Fibroblast of lung (primary cell): ENCODE measurements around the gene SYT9. TPM values are rescaled to one million over a fixed set of nuclear protein-coding genes. Genes with fewer than 3 reads are reported as not detected.

Source experiments
- DNase-seq, 2 donors: peaks; one replicate each; pipeline versions ENCODE4 v3.0.0 to v3.0.0-alpha.2; 2010; ENCODE audit warnings: low read depth in 2 of 2
- H2AFZ ChIP-seq: 2 replicates; pipeline ENCODE4 v1.5.1; 2012; ENCODE audit warnings: low read length, control low read depth, inconsistent platforms
- H3K27ac ChIP-seq: 2 replicates; pipeline ENCODE4 v1.5.1; 2011; ENCODE audit warnings: low read length, control low read depth; ENCODE audit not compliant: insufficient read depth
- H3K27me3 ChIP-seq: 2 replicates; pipeline ENCODE4 v1.5.1; 2011; ENCODE audit warnings: mild to moderate bottlenecking, low read length; ENCODE audit not compliant: control insufficient read depth, insufficient read depth
- H3K36me3 ChIP-seq: 2 replicates; pipeline ENCODE4 v1.5.1; 2011; ENCODE audit warnings: low read length; ENCODE audit not compliant: control insufficient read depth, insufficient read depth
- H3K4me1 ChIP-seq: 2 replicates; pipeline ENCODE4 v1.5.1; 2011; ENCODE audit warnings: low read length; ENCODE audit not compliant: control insufficient read depth, insufficient read depth; ENCODE audit errors: extremely low read depth
- H3K4me2 ChIP-seq: 2 replicates; pipeline ENCODE4 v1.5.1; 2011; ENCODE audit warnings: low read length, control low read depth; ENCODE audit not compliant: insufficient read depth; ENCODE audit errors: extremely low read depth
- H3K4me3 ChIP-seq, 4 experiments: fragments of 200-600 bp in 1 of 4; sonication (generic) in 1 of 4; replicated peaks in 1 of 4; 2 replicates each; pipeline ENCODE4 v1.5.1; 2011 to 2016; ENCODE audit warnings: low read length in 4 of 4, low read depth in 3 of 4, mild to moderate bottlenecking in 3 of 4, control low read depth in 2 of 4, inconsistent platforms in 1 of 4, mixed read lengths in 1 of 4; ENCODE audit not compliant: insufficient read depth in 1 of 4; ENCODE audit errors: control extremely low read depth in 1 of 4
- H3K79me2 ChIP-seq: 2 replicates; pipeline ENCODE4 v1.5.1; 2012; ENCODE audit warnings: mild to moderate bottlenecking, low read length, inconsistent platforms; ENCODE audit not compliant: control insufficient read depth, insufficient read depth
- H3K9ac ChIP-seq: 2 replicates; pipeline ENCODE4 v1.5.1; 2011; ENCODE audit warnings: mild to moderate bottlenecking, low read length, control low read depth; ENCODE audit not compliant: insufficient read depth
- H3K9me3 ChIP-seq: 2 replicates; pipeline ENCODE4 v1.5.1; 2012; ENCODE audit warnings: low read depth, low read length; ENCODE audit not compliant: control insufficient read depth, insufficient read depth
- H4K20me1 ChIP-seq: 2 replicates; pipeline ENCODE4 v1.5.1; 2011; ENCODE audit warnings: low read length; ENCODE audit not compliant: control insufficient read depth, insufficient read depth; ENCODE audit errors: extremely low read depth
- EZH2 ChIP-seq: IDR thresholded peaks from 2 replicates; pipeline ENCODE4 v1.5.1; 2012; ENCODE audit warnings: low read length, control low read depth, mild to moderate bottlenecking; ENCODE audit errors: missing control alignments
- polyA minus RNA-seq: library from RNA; depleted of rRNA, polyadenylated mRNA; stranded (reverse); fragments of >200 nt; gene quantifications from 2 replicates; pipeline ENCODE4 v1.2.3, GENCODE V29; 2011; ENCODE audit warnings: low replicate concordance
- polyA plus RNA-seq, 2 donors: library from polyadenylated mRNA; depleted of rRNA in 1 of 2; stranded (reverse) in 1 of 2; unstranded in 1 of 2; fragments of >200 nt; gene quantifications; 2 replicates each; pipeline ENCODE4 v1.2.1, GENCODE V29; 2011 to 2012; ENCODE audit warnings: missing spikeins in 1 of 2
- total RNA-seq: library from RNA; depleted of rRNA; stranded (reverse); fragments of >200 nt; gene quantifications from 2 replicates; pipeline ENCODE4 v1.2.1, GENCODE V29; 2014
- TF ChIP-seq, protein P1 (sequence below), 2 donors: IDR thresholded peaks in 1 of 2; conservative IDR thresholded peaks in 1 of 2; 1 replicate in 1 of 2; 2 replicates in 1 of 2; pipeline ENCODE4 v1.5.1; 2011 to 2012; ENCODE audit warnings: low read length in 2 of 2, control low read depth in 1 of 2, inconsistent platforms in 1 of 2, low read depth in 1 of 2, mild to moderate bottlenecking in 1 of 2

The SYT9 gene, protein sequence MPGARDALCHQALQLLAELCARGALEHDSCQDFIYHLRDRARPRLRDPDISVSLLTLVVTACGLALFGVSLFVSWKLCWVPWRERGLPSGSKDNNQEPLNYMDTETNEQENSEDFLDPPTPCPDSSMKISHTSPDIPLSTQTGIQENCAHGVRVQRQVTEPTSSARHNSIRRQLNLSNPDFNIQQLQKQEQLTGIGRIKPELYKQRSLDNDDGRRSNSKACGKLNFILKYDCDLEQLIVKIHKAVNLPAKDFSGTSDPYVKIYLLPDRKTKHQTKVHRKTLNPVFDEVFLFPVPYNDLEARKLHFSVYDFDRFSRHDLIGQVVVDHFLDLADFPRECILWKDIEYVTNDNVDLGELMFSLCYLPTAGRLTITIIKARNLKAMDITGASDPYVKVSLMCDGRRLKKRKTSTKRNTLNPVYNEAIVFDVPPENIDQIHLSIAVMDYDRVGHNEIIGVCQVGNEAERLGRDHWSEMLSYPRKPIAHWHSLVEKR
- total RNA-seq (not detected in 2 replicates), polyA plus RNA-seq (not detected in 2 replicates), polyA minus RNA-seq (not detected in 2 replicates)
- polyA plus RNA-seq (2012), result not detected in 2 replicates

DNA sequence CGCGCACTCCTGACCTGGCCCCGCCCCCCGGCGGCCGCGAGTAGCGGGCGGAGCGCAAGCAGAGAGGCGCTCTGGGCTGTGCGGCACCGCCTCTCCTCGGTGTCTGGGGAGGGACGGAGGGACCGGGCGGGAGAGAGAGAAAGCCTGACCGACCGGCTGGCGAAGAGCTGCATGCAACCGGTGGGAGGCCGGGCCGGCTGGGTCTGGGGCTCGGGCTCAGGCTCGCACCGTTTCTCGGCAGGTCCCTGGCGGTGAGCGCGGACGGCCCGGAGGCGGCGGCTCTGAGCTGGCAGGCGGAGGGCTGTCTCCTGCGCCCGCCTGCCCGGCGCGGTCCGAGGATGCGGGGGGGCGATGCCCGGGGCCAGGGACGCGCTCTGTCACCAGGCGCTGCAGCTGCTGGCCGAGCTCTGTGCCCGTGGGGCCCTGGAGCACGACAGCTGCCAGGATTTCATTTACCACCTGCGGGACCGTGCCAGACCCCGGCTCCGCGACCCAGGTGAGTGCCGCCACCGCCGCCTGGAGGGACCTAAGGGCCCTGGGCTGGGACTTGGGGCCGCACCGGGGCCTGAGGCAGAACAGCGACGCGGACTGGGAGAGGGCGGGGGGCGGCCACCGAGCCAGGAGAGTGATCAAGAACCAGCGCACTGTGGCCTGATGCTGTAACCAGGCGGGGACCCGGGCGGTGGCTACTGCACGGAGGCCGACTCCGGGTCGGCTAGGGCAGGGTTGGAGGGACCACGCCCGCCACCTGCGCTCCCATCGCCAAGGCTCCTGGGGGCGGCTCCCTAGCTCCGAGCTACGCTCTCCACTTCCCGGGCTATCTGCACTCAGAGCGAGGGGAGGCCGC lies at the start of gene SYT9:
TSS of gene SYT9 (plus strand) at position 69 of the 847 bp plus-strand sequence. CDS start at position 352, 283 bp downstream.
- H3K4me1 ChIP-seq, result no peaks in the 10 kb centered on the region
- peak within 1 kb of the TSS; percentile 59 for H2AFZ ChIP-seq
- no peaks in the 10 kb centered on the region for H4K20me1 ChIP-seq
- peak within 1 kb of the TSS in 3 of 4 experiments; percentile 26 to 57 (median 38) for H3K4me3 ChIP-seq
- H3K79me2 ChIP-seq, result no peaks in the 10 kb centered on the region
- H3K36me3 ChIP-seq, result no peaks in the 10 kb centered on the region
- peaks cover 20% of the 10 kb centered on the region for H3K27me3 ChIP-seq
- no peaks in the 10 kb centered on the region for H3K9me3 ChIP-seq
- no peak within 1 kb of the TSS for H3K9ac ChIP-seq
- peak; percentile 1 to 19 for DNase-seq
- H3K4me2 ChIP-seq, result peak within 1 kb of the TSS; percentile 54
- no peak within 1 kb of the TSS for H3K27ac ChIP-seq
- TF ChIP-seq EZH2, result no peak
- TF ChIP-seq, protein P1, sequence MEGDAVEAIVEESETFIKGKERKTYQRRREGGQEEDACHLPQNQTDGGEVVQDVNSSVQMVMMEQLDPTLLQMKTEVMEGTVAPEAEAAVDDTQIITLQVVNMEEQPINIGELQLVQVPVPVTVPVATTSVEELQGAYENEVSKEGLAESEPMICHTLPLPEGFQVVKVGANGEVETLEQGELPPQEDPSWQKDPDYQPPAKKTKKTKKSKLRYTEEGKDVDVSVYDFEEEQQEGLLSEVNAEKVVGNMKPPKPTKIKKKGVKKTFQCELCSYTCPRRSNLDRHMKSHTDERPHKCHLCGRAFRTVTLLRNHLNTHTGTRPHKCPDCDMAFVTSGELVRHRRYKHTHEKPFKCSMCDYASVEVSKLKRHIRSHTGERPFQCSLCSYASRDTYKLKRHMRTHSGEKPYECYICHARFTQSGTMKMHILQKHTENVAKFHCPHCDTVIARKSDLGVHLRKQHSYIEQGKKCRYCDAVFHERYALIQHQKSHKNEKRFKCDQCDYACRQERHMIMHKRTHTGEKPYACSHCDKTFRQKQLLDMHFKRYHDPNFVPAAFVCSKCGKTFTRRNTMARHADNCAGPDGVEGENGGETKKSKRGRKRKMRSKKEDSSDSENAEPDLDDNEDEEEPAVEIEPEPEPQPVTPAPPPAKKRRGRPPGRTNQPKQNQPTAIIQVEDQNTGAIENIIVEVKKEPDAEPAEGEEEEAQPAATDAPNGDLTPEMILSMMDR (conservative IDR thresholded peaks at IDR 0.05 in 1 of 2, IDR thresholded peaks at IDR 0.05 in 1 of 2; ENCODE audit: low read depth in 1 of 2, low read length in 2 of 2), result no peak

DNA sequence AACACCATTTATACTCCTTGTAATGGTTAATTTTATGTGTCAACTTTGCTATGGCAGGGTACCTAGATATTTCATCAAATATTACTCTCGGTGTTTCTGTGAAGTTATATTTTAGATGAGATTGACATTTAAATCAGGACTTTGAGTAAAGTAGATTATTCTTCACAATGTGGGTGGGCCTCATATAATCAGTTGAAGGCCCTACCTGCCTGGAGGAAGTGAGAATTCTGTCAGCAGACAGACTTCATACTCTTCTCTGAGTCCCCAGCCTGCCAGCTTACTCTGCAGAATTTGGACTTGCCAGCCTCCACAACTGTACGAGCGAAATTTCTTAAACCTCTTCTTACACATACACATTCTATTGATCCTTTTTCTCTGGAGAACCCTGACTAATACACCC lies 49.3 kb upstream of the SYT9 start:
- no peak overlapping the region for H3K4me3 ChIP-seq
- no peaks in the 10 kb centered on the region for H4K20me1 ChIP-seq
- no peak overlapping the region for H3K9ac ChIP-seq
- H2AFZ ChIP-seq, result no peak overlapping the region
- no peak overlapping the region for H3K4me2 ChIP-seq
- TF ChIP-seq EZH2, result no peak
- TF ChIP-seq, protein P1 (conservative IDR thresholded peaks at IDR 0.05 in 1 of 2, IDR thresholded peaks at IDR 0.05 in 1 of 2; ENCODE audit: low read depth in 1 of 2, low read length in 2 of 2), result no peak
- H3K4me1 ChIP-seq, result no peaks in the 10 kb centered on the region
- H3K36me3 ChIP-seq, result no peaks in the 10 kb centered on the region
- no peak overlapping the region for H3K27ac ChIP-seq
- H3K9me3 ChIP-seq, result no peaks in the 10 kb centered on the region
- no peak for DNase-seq
- H3K27me3 ChIP-seq, result no peaks in the 10 kb centered on the region
- H3K79me2 ChIP-seq, result no peaks in the 10 kb centered on the region

DNA sequence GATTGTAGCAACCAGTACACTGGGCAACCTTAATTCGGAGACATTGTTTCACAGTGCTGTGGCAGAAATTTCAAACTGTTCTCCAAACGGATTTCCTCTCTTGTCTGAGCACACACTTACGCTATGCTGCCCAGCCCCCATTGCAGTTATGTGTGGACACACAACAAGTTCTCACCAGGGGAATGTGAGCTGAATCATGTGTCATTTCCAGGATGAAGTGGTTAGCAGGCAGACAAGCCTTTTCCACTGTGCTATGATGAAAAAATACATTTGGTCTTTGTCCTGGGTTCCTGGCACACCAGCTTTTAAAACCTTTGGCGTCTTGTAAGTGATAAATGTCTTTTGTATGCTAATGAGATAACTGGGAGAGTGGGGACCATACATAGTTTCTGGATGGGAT lies 46.9 kb upstream of the SYT9 start:
- TF ChIP-seq EZH2, result no peak
- TF ChIP-seq, protein P1 (conservative IDR thresholded peaks at IDR 0.05 in 1 of 2, IDR thresholded peaks at IDR 0.05 in 1 of 2; ENCODE audit: low read depth in 1 of 2, low read length in 2 of 2), result no peak
- no peaks in the 10 kb centered on the region for H4K20me1 ChIP-seq
- no peak overlapping the region for H3K4me2 ChIP-seq
- H3K9ac ChIP-seq, result no peak overlapping the region
- no peak overlapping the region for H2AFZ ChIP-seq
- no peak overlapping the region for H3K27ac ChIP-seq
- no peaks in the 10 kb centered on the region for H3K79me2 ChIP-seq
- H3K4me3 ChIP-seq, result no peak overlapping the region
- peak in 1 of 2 donors; percentile 63 for DNase-seq
- H3K4me1 ChIP-seq, result no peaks in the 10 kb centered on the region
- H3K27me3 ChIP-seq, result no peaks in the 10 kb centered on the region
- no peaks in the 10 kb centered on the region for H3K36me3 ChIP-seq
- H3K9me3 ChIP-seq, result no peaks in the 10 kb centered on the region
